Inflammatory macrophage treated with lipopolysaccharide for 4 hours (primary cell): ENCODE measurements around the gene MAML1.
"Not testable (repeated sequence)": the region's sequence is repeated elsewhere in the genome, so short reads cannot be mapped to it uniquely, and the experiment has no call there.

Experiments
- DNase-seq: peaks from one replicate; pipeline ENCODE4 v3.0.0-alpha.2; 2020

The MAML1 gene

GRCh38 chr5:179732412-179732917, at the start of gene MAML1:
TSS of gene MAML1 (plus strand) at chr5:179732822. CDS start at chr5:179733113, 291 bp downstream.
- DNase-seq = peak; percentile 100

- not testable (repeated sequence) for DNase-seq
Observed at GRCh38 chr5:179689212-179689611, 43.4 kb upstream of the MAML1 start.

- no peak for DNase-seq
Observed at GRCh38 chr5:179694561-179694960, 38.1 kb upstream of the MAML1 start.

- peak; percentile 41 for DNase-seq
Observed at GRCh38 chr5:179696603-179697002, 36.0 kb upstream of the MAML1 start.

- DNase-seq = no peak
Observed at GRCh38 chr5:179697108-179697507, 35.5 kb upstream of the MAML1 start.

GRCh38 chr5:179697543-179697942, 35.1 kb upstream of the MAML1 start:
- not testable (repeated sequence) for DNase-seq

GRCh38 chr5:179697993-179698934, 34.4 kb upstream of the MAML1 start:
- DNase-seq = peak; percentile 99

GRCh38 chr5:179698935-179699615, 33.5 kb upstream of the MAML1 start, which contains the start of gene CANX:
TSS of gene CANX (plus strand) at chr5:179698967. CDS start at chr5:179705682, 6,715 bp downstream.
- peak; percentile 48 for DNase-seq

- DNase-seq = peak; percentile 77
Observed at GRCh38 chr5:179699616-179700237, 32.9 kb upstream of the MAML1 start.

- DNase-seq = peak; percentile 14
Observed at GRCh38 chr5:179700401-179700918, 32.2 kb upstream of the MAML1 start.

- no peak for DNase-seq
Observed at GRCh38 chr5:179716286-179716685, 16.3 kb upstream of the MAML1 start.

- no peak for DNase-seq
Observed at GRCh38 chr5:179720222-179720621, 12.4 kb upstream of the MAML1 start.

- no peak for DNase-seq
Observed at GRCh38 chr5:179724163-179724562, 8.5 kb upstream of the MAML1 start.

- peak; percentile 61 for DNase-seq
Observed at GRCh38 chr5:179727106-179727505, 5.5 kb upstream of the MAML1 start.

GRCh38 chr5:179729303-179729702, 3.3 kb upstream of the MAML1 start:
- no peak for DNase-seq

GRCh38 chr5:179729727-179730126, 2.9 kb upstream of the MAML1 start:
- peak; percentile 24 for DNase-seq

- no peak for DNase-seq
Observed at GRCh38 chr5:179730356-179730755, 2.3 kb upstream of the MAML1 start.

GRCh38 chr5:179730852-179731251, 1.8 kb upstream of the MAML1 start:
- DNase-seq = peak; percentile 39

- DNase-seq = peak; percentile 98
Observed at GRCh38 chr5:179731791-179732411, 721 bp upstream of the MAML1 start.

GRCh38 chr5:179732918-179733771, 523 bp downstream of the MAML1 start:
- peak; percentile 35 for DNase-seq

- DNase-seq = no peak
Observed at GRCh38 chr5:179733772-179734126, 1.1 kb downstream of the MAML1 start.
